Tibial artery (tissue), 4 donors: ENCODE results near the gene NDE1.
"Not testable (repeated sequence)": the region's sequence is repeated elsewhere in the genome, so short reads cannot be mapped to it uniquely, and the experiment has no call there.

Experiments
- DNase-seq, 2 donors: peaks; one replicate each; pipeline ENCODE4 v3.0.0-alpha.2; 2019
- H3K27ac ChIP-seq, 2 donors: fragments of 200-600 bp; sonication (generic) in 1 of 2; 1 replicate in 1 of 2; 2 replicates in 1 of 2; pipeline ENCODE4 v1.5.1; 2018 to 2019; ENCODE audit warnings: mild to moderate bottlenecking in 1 of 2
- H3K27me3 ChIP-seq, 2 donors: fragments of 200-600 bp; sonication (generic) in 1 of 2; one replicate each; pipeline versions ENCODE4 v1.5.1 to v1.6.0; 2016 to 2019
- H3K36me3 ChIP-seq, 3 donors: fragments of 200-600 bp; sonication (generic) in 2 of 3; one replicate each; pipeline ENCODE4 v1.5.1; 2016 to 2019; ENCODE audit warnings: mild to moderate bottlenecking in 2 of 3
- H3K4me1 ChIP-seq, 4 donors: fragments of 200-600 bp; sonication (generic) in 2 of 4; 1 replicate in 3 of 4; 2 replicates in 1 of 4; pipeline ENCODE4 v1.5.1; 2016 to 2019
- H3K4me3 ChIP-seq, 2 donors: fragments of 200-600 bp; sonication (generic) in 1 of 2; 1 replicate in 1 of 2; 2 replicates in 1 of 2; pipeline ENCODE4 v1.5.1; 2018 to 2019; ENCODE audit warnings: mild to moderate bottlenecking in 2 of 2
- H3K9me3 ChIP-seq, 3 donors: fragments of 200-600 bp; sonication (generic) in 1 of 3; one replicate each; pipeline ENCODE4 v1.5.1; 2016 to 2019
- CTCF ChIP-seq, 2 experiments: fragments of 200-600 bp in 1 of 2; fragments of 450-650 bp in 1 of 2; IDR thresholded peaks; one replicate each; pipeline ENCODE4 v1.5.1; 2017 to 2019; ENCODE audit warnings: antibody characterized with exemption in 2 of 2, mild to moderate bottlenecking in 1 of 2, moderate library complexity in 1 of 2
- intact Hi-C: fragments of 100-400 bp; cut with DNase I; formaldehyde crosslinking; loops from one replicate; pipeline ENCODE4 v1.15.0; 2023; ENCODE audit warnings: low total_unique reads

Gene NDE1

GRCh38 chr16:15671530-15672117 lies 21.6 kb downstream of the NDE1 start:
- Histone ChIP-seq H3K9me3 (no peaks in the 10 kb centered on the region), H3K4me1 (peaks cover 0 to 19% (median 10%) of the 10 kb centered on the region in 4 donors), H3K27ac (peak overlapping the region; percentile 75 to 79), H3K36me3 (peaks cover 17 to 53% (median 37%) of the 10 kb centered on the region in 3 donors), H3K4me3 (no peak overlapping the region), H3K27me3 (no peaks in the 10 kb centered on the region)
- no peak for DNase-seq
- no peak for TF ChIP-seq CTCF (IDR thresholded peaks at IDR 0.05)
- intact Hi-C loops: no loop called here

- H3K9me3 ChIP-seq, H3K27me3 ChIP-seq, intact Hi-C loops: not testable (repeated sequence)
- DNase-seq: peak in 1 of 2 donors; percentile 27
- H3K4me1 ChIP-seq: peaks cover 0 to 19% (median 10%) of the 10 kb centered on the region in 4 donors
- peaks cover 14 to 48% (median 33%) of the 10 kb centered on the region in 3 donors for H3K36me3 ChIP-seq
- H3K27ac ChIP-seq: peak overlapping the region; percentile 75 to 79
- peak overlapping the region in 1 of 2 donors; percentile 20 for H3K4me3 ChIP-seq
Measured at GRCh38 chr16:15672127-15672513, 22.1 kb downstream of the NDE1 start.

- intact Hi-C loops: no loop called here
- Histone ChIP-seq H3K9me3 (no peaks in the 10 kb centered on the region), H3K36me3 (peaks cover 9 to 43% (median 31%) of the 10 kb centered on the region in 3 donors), H3K4me1 (peaks cover 0 to 19% (median 10%) of the 10 kb centered on the region in 4 donors), H3K27me3 (no peaks in the 10 kb centered on the region), H3K27ac (peak overlapping the region; percentile 75 to 79), H3K4me3 (peak overlapping the region; percentile 8 to 20)
- TF ChIP-seq CTCF (IDR thresholded peaks at IDR 0.05): no peak
- peak; percentile 96 to 98 for DNase-seq
Measured at GRCh38 chr16:15672514-15673167, 22.6 kb downstream of the NDE1 start.

- Histone ChIP-seq H3K9me3 (no peaks in the 10 kb centered on the region), H3K27me3 (no peaks in the 10 kb centered on the region), H3K4me3 (no peak overlapping the region), H3K27ac (no peak overlapping the region), H3K4me1 (peaks cover 0 to 19% (median 10%) of the 10 kb centered on the region in 4 donors), H3K36me3 (peaks cover 0 to 43% (median 31%) of the 10 kb centered on the region in 3 donors)
- intact Hi-C loops: no loop called here
- no peak for TF ChIP-seq CTCF (IDR thresholded peaks at IDR 0.05)
- no peak for DNase-seq
Measured at GRCh38 chr16:15674571-15674970, 24.5 kb downstream of the NDE1 start.

GRCh38 chr16:15676506-15676905 lies 26.5 kb downstream of the NDE1 start:
- no peaks in the 10 kb centered on the region for H3K9me3 ChIP-seq

More at GRCh38 chr16:15676506-15676905, 26.5 kb downstream of the NDE1 start:
- Histone ChIP-seq H3K27me3 (no peaks in the 10 kb centered on the region), H3K4me3 (no peak overlapping the region), H3K27ac (no peak overlapping the region), H3K4me1 (peaks cover 0 to 19% (median 10%) of the 10 kb centered on the region in 4 donors), H3K36me3 (peaks cover 0 to 44% (median 31%) of the 10 kb centered on the region in 3 donors)
- intact Hi-C loops: no loop called here
- no peak for TF ChIP-seq CTCF (IDR thresholded peaks at IDR 0.05)
- no peak for DNase-seq
